A549 (cell line): ENCODE measurements around the gene ZNF143. TPM values are rescaled to one million over a fixed set of nuclear protein-coding genes. Genes with fewer than 3 reads are reported as not detected.
"Not testable (repeated sequence)": the region's sequence is repeated elsewhere in the genome, so short reads cannot be mapped to it uniquely, and the experiment has no call there.

ENCODE experiments used
- ATAC-seq, 2 experiments: fragments of 200-7000 bp in 1 of 2; fragments of >200 bp in 1 of 2; cut with Nextera tagmentation in 1 of 2; cut with Tn5 transposase in 1 of 2; 3 replicates each; pipeline versions ENCODE4 v1.8.0 to v1.9.1; 2018 to 2020; ENCODE audit warnings: mild to moderate bottlenecking in 1 of 2, moderate library complexity in 1 of 2
- CTCF ChIA-PET: fragments of 300-600 bp; sonication (Branson Sonifier 250); formaldehyde crosslinking; extraction: SDS; loops from one replicate; lab custom pipeline; 2021; ENCODE audit warnings: antibody characterized with exemption, inconsistent platforms; lab: Yijun Ruan, JAX
- POLR2A ChIA-PET: fragments of 350-600 bp; formaldehyde crosslinking; extraction: SDS; loops from one replicate; lab custom pipeline; 2021; ENCODE audit warnings: antibody characterized with exemption, inconsistent platforms; lab: Yijun Ruan, JAX
- DNase-seq, 2 experiments: peaks; one replicate each; pipeline versions ENCODE4 v3.0.0 to v3.0.0-alpha.2; 2011 to 2016; ENCODE audit warnings: low read depth in 1 of 2, low spot score in 1 of 2
- FAIRE-seq: peaks from 2 replicates; lab custom pipeline; 2011; peaks lifted over from hg19 to GRCh38; lab: Jason Lieb, UNC
- H3K27ac ChIP-seq, 2 experiments: fragments of >200 bp; sonication (Bioruptor Twin); formaldehyde crosslinking; 3 replicates each; pipeline ENCODE4 v1.5.1; 2016 to 2017
- H3K4me1 ChIP-seq: fragments of >200 bp; sonication (Bioruptor Twin); formaldehyde crosslinking; 3 replicates; pipeline ENCODE4 v1.6.1; 2016
- H3K4me2 ChIP-seq: fragments of >200 bp; sonication (Bioruptor Twin); formaldehyde crosslinking; 3 replicates; pipeline ENCODE4 v1.6.1; 2016
- H3K4me3 ChIP-seq: fragments of >200 bp; sonication (Bioruptor Twin); formaldehyde crosslinking; 3 replicates; pipeline ENCODE4 v1.5.1; 2016
- H3K9me3 ChIP-seq: fragments of >200 bp; sonication (Bioruptor Twin); formaldehyde crosslinking; 3 replicates; pipeline ENCODE4 v1.6.1; 2016
- CBX2 ChIP-seq: fragments of 200-600 bp; sonication (generic); IDR thresholded peaks from 2 replicates; pipeline ENCODE4 v1.6.1; 2016; ENCODE audit warnings: low read depth, mild to moderate bottlenecking, borderline replicate concordance
- CEBPB ChIP-seq, 2 experiments: fragments of >200 bp in 1 of 2; sonication (Bioruptor Twin) in 1 of 2; formaldehyde crosslinking in 1 of 2; IDR thresholded peaks; 2 replicates each; pipeline ENCODE4 v1.6.1; 2012 to 2016
- CHD2 ChIP-seq: fragments of 150-350 bp; IDR thresholded peaks from 2 replicates; pipeline ENCODE4 v1.6.1; 2014; ENCODE audit warnings: low read length; ENCODE audit not compliant: partially characterized antibody
- CHD4 ChIP-seq: fragments of 200-600 bp; sonication (generic); IDR thresholded peaks from 2 replicates; pipeline ENCODE4 v1.6.1; 2016; ENCODE audit warnings: antibody characterized with exemption, mild to moderate bottlenecking, borderline replicate concordance
- E2F6 ChIP-seq: IDR thresholded peaks from 2 replicates; pipeline ENCODE4 v1.6.1; 2012; ENCODE audit warnings: low read depth, borderline replicate concordance
- EP300 ChIP-seq, 2 experiments: fragments of >200 bp; sonication (Bioruptor Twin); formaldehyde crosslinking; IDR thresholded peaks; 2 replicates in 1 of 2; 3 replicates in 1 of 2; pipeline ENCODE4 v1.6.1; 2016 to 2017
- FOSL2 ChIP-seq, 2 experiments: fragments of 450-650 bp in 1 of 2; fragments of >200 bp in 1 of 2; sonication (Bioruptor Twin) in 1 of 2; formaldehyde crosslinking; IDR thresholded peaks; 2 replicates each; pipeline versions ENCODE4 v1.5.0 to v1.6.1; 2016 to 2020; ENCODE audit warnings: mild to moderate bottlenecking in 1 of 2, moderate library complexity in 1 of 2
- HMGXB4 ChIP-seq: fragments of 250-450 bp; sonication (Bioruptor Pico); IDR thresholded peaks from 2 replicates; pipeline ENCODE4 v1.5.0; 2021; ENCODE audit warnings: mild to moderate bottlenecking, moderate library complexity, borderline replicate concordance
- HOXA7 ChIP-seq: fragments of 250-450 bp; sonication (Bioruptor Pico); IDR thresholded peaks from 2 replicates; pipeline ENCODE4 v1.5.0; 2020; ENCODE audit warnings: mild to moderate bottlenecking, moderate library complexity
- HOXB5 ChIP-seq: fragments of 250-450 bp; sonication (Bioruptor Pico); IDR thresholded peaks from 2 replicates; pipeline ENCODE4 v1.5.0; 2020; ENCODE audit warnings: mild to moderate bottlenecking, moderate library complexity
- JUNB ChIP-seq: fragments of >200 bp; sonication (Bioruptor Twin); formaldehyde crosslinking; IDR thresholded peaks from 2 replicates; pipeline ENCODE4 v1.6.1; 2016
- KDM1A ChIP-seq: fragments of 200-600 bp; sonication (generic); IDR thresholded peaks from 2 replicates; pipeline ENCODE4 v1.6.1; 2016; ENCODE audit warnings: low read depth, mild to moderate bottlenecking
- MAX ChIP-seq: IDR thresholded peaks from 2 replicates; pipeline ENCODE4 v1.6.1; 2012
- MAZ ChIP-seq: fragments of 150-350 bp; IDR thresholded peaks from 2 replicates; pipeline ENCODE4 v1.6.1; 2014; ENCODE audit warnings: antibody characterized with exemption, low read depth, low read length, borderline replicate concordance
- NFE2L2 ChIP-seq: fragments of 150-350 bp; conservative IDR thresholded peaks from 2 replicates; pipeline ENCODE4 v1.6.1; 2014; ENCODE audit warnings: low read length
- ZFP36 ChIP-seq: fragments of 450-650 bp; IDR thresholded peaks from 2 replicates; pipeline ENCODE4 v1.6.1; 2014; ENCODE audit warnings: borderline replicate concordance; ENCODE audit not compliant: partially characterized antibody
- ZNF302 ChIP-seq: fragments of 250-450 bp; sonication (Bioruptor Pico); IDR thresholded peaks from 2 replicates; pipeline ENCODE4 v1.9.0; 2021; ENCODE audit warnings: inconsistent platforms, mild to moderate bottlenecking, moderate library complexity
- ZSCAN20 ChIP-seq: fragments of 250-450 bp; sonication (Bioruptor Pico); IDR thresholded peaks from 2 replicates; pipeline ENCODE4 v1.8.0; 2022; ENCODE audit warnings: mild to moderate bottlenecking, moderate library complexity
- WGBS: methylation state at CpG from one replicate; pipeline ENCODE4 v1.1.6; 2017; ENCODE audit errors: missing lambda C conversion rate; 5-methylcytosine and 5-hydroxymethylcytosine counted together
- polyA plus RNA-seq, 4 experiments: library from polyadenylated mRNA; depleted of rRNA in 3 of 4; stranded (reverse); fragments of >200 nt; fragmentation: RNase III in 1 of 4; extraction: RNeasy Plus Mini Kit Qiagen cat#74134 plus additional on column Dnase treatment in 1 of 4; gene quantifications; 2 replicates in 3 of 4; 3 replicates in 1 of 4; pipeline ENCODE4 v1.2.3, GENCODE V29; 2011 to 2017
- TF ChIP-seq, protein P1 (sequence below): fragments of >200 bp; sonication (Bioruptor Twin); formaldehyde crosslinking; IDR thresholded peaks from 2 replicates; pipeline ENCODE4 v1.6.1; 2016
- TF ChIP-seq, protein P2 (sequence below): fragments of 450-650 bp; IDR thresholded peaks from 2 replicates; pipeline ENCODE4 v1.6.1; 2014; ENCODE audit warnings: antibody characterized with exemption

The ZNF143 gene
- polyA plus RNA-seq, 2 of the 4 experiments (the other 2 are of a cell fraction), result 14.4 to 38.4 TPM

DNA sequence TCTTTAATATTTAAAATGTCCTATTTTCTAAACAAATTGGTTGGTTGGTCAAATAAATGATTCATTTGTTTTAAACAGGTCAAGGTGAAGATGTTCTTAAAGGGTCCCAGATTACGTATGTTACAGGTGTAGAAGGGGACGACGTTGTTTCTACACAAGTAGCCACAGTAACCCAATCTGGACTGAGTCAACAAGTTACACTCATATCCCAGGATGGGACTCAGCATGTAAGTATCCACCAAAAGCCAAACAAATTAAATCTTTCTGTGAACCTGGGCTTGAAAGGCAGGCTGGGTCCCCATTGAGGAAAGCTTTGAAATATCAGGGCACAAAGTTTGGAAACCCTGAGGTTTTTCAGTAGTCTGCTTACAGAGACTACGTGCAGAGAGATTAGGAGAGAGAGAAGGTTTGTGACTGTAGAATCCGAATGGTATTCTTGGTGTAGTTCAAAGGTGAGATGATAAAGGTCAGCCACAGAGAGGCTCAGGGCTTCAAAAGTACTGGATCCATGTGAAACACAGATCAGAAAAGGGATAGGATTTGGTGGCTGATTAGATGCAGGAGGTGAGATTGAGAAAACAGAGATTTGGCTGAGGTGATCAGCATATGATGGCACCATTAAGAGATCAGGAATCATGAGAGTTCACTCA is 51.7 kb downstream of the ZNF143 start:
- ATAC-seq, result no peak
- peaks cover 26% of the 10 kb centered on the region for H3K4me1 ChIP-seq
- no peak overlapping the region for H3K27ac ChIP-seq
- no peak overlapping the region for H3K4me3 ChIP-seq
- TF ChIP-seq JUNB (no peak), NFE2L2 (no peak), E2F6 (no peak), ZFP36 (no peak), MAZ (no peak), CHD4 (no peak), HMGXB4 (CRISPR knock-in tag) (no peak), MAX (no peak), CEBPB (IDR thresholded peaks at IDR 0.05) (no peak), CHD2 (no peak), FOSL2 (IDR thresholded peaks at IDR 0.05) (no peak), FOSL2 (CRISPR knock-in tag; IDR thresholded peaks at IDR 0.05) (no peak), CBX2 (no peak), ZSCAN20 (CRISPR knock-in tag) (no peak), HOXB5 (CRISPR knock-in tag) (no peak), EP300 (IDR thresholded peaks at IDR 0.05) (no peak), HOXA7 (no peak), KDM1A (no peak), ZNF302 (CRISPR knock-in tag) (no peak)
- TF ChIP-seq, protein P1, sequence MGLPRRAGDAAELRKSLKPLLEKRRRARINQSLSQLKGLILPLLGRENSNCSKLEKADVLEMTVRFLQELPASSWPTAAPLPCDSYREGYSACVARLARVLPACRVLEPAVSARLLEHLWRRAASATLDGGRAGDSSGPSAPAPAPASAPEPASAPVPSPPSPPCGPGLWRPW, result no peak
- TF ChIP-seq, protein P2, sequence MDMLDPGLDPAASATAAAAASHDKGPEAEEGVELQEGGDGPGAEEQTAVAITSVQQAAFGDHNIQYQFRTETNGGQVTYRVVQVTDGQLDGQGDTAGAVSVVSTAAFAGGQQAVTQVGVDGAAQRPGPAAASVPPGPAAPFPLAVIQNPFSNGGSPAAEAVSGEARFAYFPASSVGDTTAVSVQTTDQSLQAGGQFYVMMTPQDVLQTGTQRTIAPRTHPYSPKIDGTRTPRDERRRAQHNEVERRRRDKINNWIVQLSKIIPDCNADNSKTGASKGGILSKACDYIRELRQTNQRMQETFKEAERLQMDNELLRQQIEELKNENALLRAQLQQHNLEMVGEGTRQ, result no peak
- TF ChIP-seq, all 56 proteins: peak for 0
- Histone ChIP-seq H3K9me3 (no peaks in the 10 kb centered on the region), H3K4me2 (no peak overlapping the region)
- DNase-seq (no peak), FAIRE-seq (no peak)
- WGBS, result 89% methylated on average over 5 of the region's 5 CpGs
- ChIA-PET POLR2A (no interaction called here), CTCF (interaction anchor here (0.5 kb wide), 1 partner anchor 68 kb away, joined by 3 read pairs; no protein-coding TSS in a partner anchor)

GRCh38 chr11:9514576-9514975 is 53.8 kb downstream of the ZNF143 start:
- 94% methylated on average over 1 of the region's 1 CpG for WGBS
- H3K4me3 ChIP-seq, FAIRE-seq, CTCF ChIA-PET, ATAC-seq, DNase-seq, H3K4me2 ChIP-seq, H3K27ac ChIP-seq, POLR2A ChIA-PET, H3K9me3 ChIP-seq: not testable (repeated sequence)
- peaks cover 18% of the 10 kb centered on the region for H3K4me1 ChIP-seq
